Activated T-cell treated with anti-CD3 and anti-CD28 coated beads, Interleukin-2, amount 50 U/mL, for 24 hours (primary cell): ENCODE results near the gene RAPGEF4.
A peak's percentile ranks its signal among the peaks of the same experiment; 100 is the strongest.

Source experiments
- DNase-seq: peaks from one replicate; pipeline ENCODE4 v3.0.0-alpha.2; 2020
- H3K27ac Mint-ChIP-seq: 2 replicates; pipeline ENCODE4 v1.8.0; 2020; ENCODE audit warnings: mild to moderate bottlenecking, mixed read lengths
- H3K27me3 Mint-ChIP-seq: 2 replicates; pipeline ENCODE4 v1.8.0; 2020; ENCODE audit warnings: mixed read lengths
- H3K36me3 Mint-ChIP-seq: 2 replicates; pipeline ENCODE4 v1.8.0; 2020; ENCODE audit warnings: low read depth, mixed read lengths
- H3K4me1 Mint-ChIP-seq: 2 replicates; pipeline ENCODE4 v1.8.0; 2020; ENCODE audit warnings: low read depth, mixed read lengths
- H3K4me3 Mint-ChIP-seq: 2 replicates; pipeline ENCODE4 v1.8.0; 2020; ENCODE audit warnings: mild to moderate bottlenecking, moderate library complexity, mixed read lengths
- H3K9me3 Mint-ChIP-seq: 2 replicates; pipeline ENCODE4 v1.8.0; 2020; ENCODE audit warnings: mixed read lengths

RAPGEF4 gene

GRCh38 chr2:172735582-172736423 lies at the start of gene RAPGEF4:
TSS of gene RAPGEF4 (plus strand) at chr2:172735845. CDS start at chr2:172735984, 139 bp downstream.
- H3K4me1 Mint-ChIP-seq, result peaks cover 8% of the 10 kb centered on the region
- H3K27ac Mint-ChIP-seq, result no peak within 1 kb of the TSS
- H3K27me3 Mint-ChIP-seq, result peaks cover 64% of the 10 kb centered on the region

GRCh38 chr2:172693037-172693436 lies 42.6 kb upstream of the RAPGEF4 start:
- Mint-ChIP-seq H3K27ac (peak overlapping the region; percentile 72), H3K36me3 (no peaks in the 10 kb centered on the region), H3K4me3 (no peak overlapping the region), H3K4me1 (peaks cover 36% of the 10 kb centered on the region), H3K27me3 (no peaks in the 10 kb centered on the region), H3K9me3 (peaks cover 4% of the 10 kb centered on the region)
- peak; percentile 56 for DNase-seq

More at GRCh38 chr2:172735582-172736423, at the start of gene RAPGEF4:
- no peaks in the 10 kb centered on the region for H3K36me3 Mint-ChIP-seq
- peak within 1 kb of the TSS; percentile 75 for H3K4me3 Mint-ChIP-seq
- H3K9me3 Mint-ChIP-seq, result no peaks in the 10 kb centered on the region
- DNase-seq, result peak; percentile 31

GRCh38 chr2:172693529-172694455 lies 41.9 kb upstream of the RAPGEF4 start:
- Mint-ChIP-seq H3K9me3 (peaks cover 2% of the 10 kb centered on the region), H3K27ac (peak overlapping the region; percentile 72), H3K36me3 (no peaks in the 10 kb centered on the region), H3K4me1 (peaks cover 43% of the 10 kb centered on the region), H3K27me3 (no peaks in the 10 kb centered on the region), H3K4me3 (no peak overlapping the region)
- DNase-seq, result no peak

- no peaks in the 10 kb centered on the region for H3K36me3 Mint-ChIP-seq
- H3K4me1 Mint-ChIP-seq, result peaks cover 37% of the 10 kb centered on the region
- no peak overlapping the region for H3K4me3 Mint-ChIP-seq
- no peak for DNase-seq
- H3K27ac Mint-ChIP-seq, result no peak overlapping the region
- peaks cover 4% of the 10 kb centered on the region for H3K27me3 Mint-ChIP-seq
- H3K9me3 Mint-ChIP-seq, result no peaks in the 10 kb centered on the region
Observed at GRCh38 chr2:172697296-172697695, 38.3 kb upstream of the RAPGEF4 start.

GRCh38 chr2:172698041-172698863 lies 37.4 kb upstream of the RAPGEF4 start:
- no peaks in the 10 kb centered on the region for H3K36me3 Mint-ChIP-seq
- H3K9me3 Mint-ChIP-seq, result no peaks in the 10 kb centered on the region
- no peak for DNase-seq
- no peak overlapping the region for H3K4me3 Mint-ChIP-seq
- peak overlapping the region; percentile 51 for H3K27ac Mint-ChIP-seq
- peaks cover 4% of the 10 kb centered on the region for H3K27me3 Mint-ChIP-seq
- H3K4me1 Mint-ChIP-seq, result peaks cover 27% of the 10 kb centered on the region

GRCh38 chr2:172701250-172701649 lies 34.4 kb upstream of the RAPGEF4 start:
- Mint-ChIP-seq H3K9me3 (no peaks in the 10 kb centered on the region), H3K27ac (no peak overlapping the region), H3K4me1 (peaks cover 20% of the 10 kb centered on the region), H3K4me3 (no peak overlapping the region), H3K36me3 (no peaks in the 10 kb centered on the region), H3K27me3 (peaks cover 12% of the 10 kb centered on the region)
- no peak for DNase-seq

GRCh38 chr2:172702451-172702850 lies 33.2 kb upstream of the RAPGEF4 start:
- Mint-ChIP-seq H3K27ac (no peak overlapping the region), H3K9me3 (no peaks in the 10 kb centered on the region), H3K27me3 (peaks cover 22% of the 10 kb centered on the region), H3K4me1 (peaks cover 16% of the 10 kb centered on the region), H3K4me3 (no peak overlapping the region), H3K36me3 (no peaks in the 10 kb centered on the region)
- no peak for DNase-seq

- Mint-ChIP-seq H3K36me3 (no peaks in the 10 kb centered on the region), H3K27me3 (peaks cover 28% of the 10 kb centered on the region), H3K9me3 (no peaks in the 10 kb centered on the region), H3K4me1 (peaks cover 1% of the 10 kb centered on the region), H3K27ac (no peak overlapping the region), H3K4me3 (no peak overlapping the region)
- DNase-seq, result no peak
Observed at GRCh38 chr2:172704072-172704936, 31.3 kb upstream of the RAPGEF4 start.

GRCh38 chr2:172705352-172705751 lies 30.3 kb upstream of the RAPGEF4 start:
- Mint-ChIP-seq H3K4me1 (peaks cover 1% of the 10 kb centered on the region), H3K36me3 (no peaks in the 10 kb centered on the region), H3K9me3 (no peaks in the 10 kb centered on the region), H3K4me3 (no peak overlapping the region), H3K27me3 (peaks cover 28% of the 10 kb centered on the region), H3K27ac (no peak overlapping the region)
- no peak for DNase-seq

GRCh38 chr2:172708247-172708646 lies 27.4 kb upstream of the RAPGEF4 start:
- peaks cover 1% of the 10 kb centered on the region for H3K4me1 Mint-ChIP-seq
- H3K4me3 Mint-ChIP-seq, result no peak overlapping the region
- H3K36me3 Mint-ChIP-seq, result no peaks in the 10 kb centered on the region
- no peak for DNase-seq
- no peak overlapping the region for H3K27ac Mint-ChIP-seq
- H3K9me3 Mint-ChIP-seq, result no peaks in the 10 kb centered on the region
- peaks cover 24% of the 10 kb centered on the region for H3K27me3 Mint-ChIP-seq

- H3K9me3 Mint-ChIP-seq, result no peaks in the 10 kb centered on the region
- no peak overlapping the region for H3K27ac Mint-ChIP-seq
- no peaks in the 10 kb centered on the region for H3K36me3 Mint-ChIP-seq
Observed at GRCh38 chr2:172709566-172710291, 25.9 kb upstream of the RAPGEF4 start.

GRCh38 chr2:172710584-172711047 lies 25.0 kb upstream of the RAPGEF4 start:
- DNase-seq, result peak; percentile 49
- Mint-ChIP-seq H3K9me3 (no peaks in the 10 kb centered on the region), H3K27me3 (peaks cover 15% of the 10 kb centered on the region), H3K27ac (no peak overlapping the region), H3K4me3 (no peak overlapping the region), H3K4me1 (no peaks in the 10 kb centered on the region), H3K36me3 (no peaks in the 10 kb centered on the region)

More at GRCh38 chr2:172709566-172710291, 25.9 kb upstream of the RAPGEF4 start:
- Mint-ChIP-seq H3K4me1 (no peaks in the 10 kb centered on the region), H3K27me3 (peaks cover 16% of the 10 kb centered on the region), H3K4me3 (no peak overlapping the region)
- no peak for DNase-seq

- no peak overlapping the region for H3K4me3 Mint-ChIP-seq
- no peak overlapping the region for H3K27ac Mint-ChIP-seq
- no peaks in the 10 kb centered on the region for H3K9me3 Mint-ChIP-seq
- no peak for DNase-seq
- no peaks in the 10 kb centered on the region for H3K4me1 Mint-ChIP-seq
- peaks cover 15% of the 10 kb centered on the region for H3K27me3 Mint-ChIP-seq
- no peaks in the 10 kb centered on the region for H3K36me3 Mint-ChIP-seq
Observed at GRCh38 chr2:172711110-172711509, 24.5 kb upstream of the RAPGEF4 start.
